ENCODE measurements around the gene LOX.

Gene LOX

GRCh38 chr5:122083535-122083934, 5.5 kb upstream of the LOX start:
- no peak overlapping the region for H3K27ac ChIP-seq

GRCh38 chr5:122081541-122081940, 3.5 kb upstream of the LOX start:
- no peak for TF ChIP-seq ZFX (IDR thresholded peaks at IDR 0.05)
- TF ChIP-seq CTCF (conservative IDR thresholded peaks at IDR 0.05) = no peak
- H3K27ac ChIP-seq = no peak overlapping the region

More at GRCh38 chr5:122083535-122083934, 5.5 kb upstream of the LOX start:
- no peak for TF ChIP-seq ZFX (IDR thresholded peaks at IDR 0.05)
- no peak for TF ChIP-seq CTCF (conservative IDR thresholded peaks at IDR 0.05)

- TF ChIP-seq ZFX (IDR thresholded peaks at IDR 0.05) = no peak
- no peak for TF ChIP-seq CTCF (conservative IDR thresholded peaks at IDR 0.05)
Observed at GRCh38 chr5:122077366-122078115, 518 bp downstream of the LOX start.

GRCh38 chr5:122076669-122077365, 1.2 kb downstream of the LOX start:
- TF ChIP-seq ZFX (IDR thresholded peaks at IDR 0.05) = no peak
- peak; percentile 92 for TF ChIP-seq CTCF (conservative IDR thresholded peaks at IDR 0.05)
- no peak overlapping the region; the same call in 1 of the 2 replicates for H3K27ac ChIP-seq

More at GRCh38 chr5:122077366-122078115, 518 bp downstream of the LOX start:
- H3K27ac ChIP-seq = no peak overlapping the region; the same call in 1 of the 2 replicates

GRCh38 chr5:122076050-122076461, 2.0 kb downstream of the LOX start:
- H3K27ac ChIP-seq = no peak overlapping the region
- TF ChIP-seq ZFX (IDR thresholded peaks at IDR 0.05) (no peak), CTCF (conservative IDR thresholded peaks at IDR 0.05) (no peak)

GRCh38 chr5:122073864-122074263, 4.2 kb downstream of the LOX start:
- TF ChIP-seq CTCF (conservative IDR thresholded peaks at IDR 0.05) (no peak), ZFX (IDR thresholded peaks at IDR 0.05) (no peak)
- no peak overlapping the region for H3K27ac ChIP-seq

- no peak for TF ChIP-seq CTCF (conservative IDR thresholded peaks at IDR 0.05)
- no peak for TF ChIP-seq ZFX (IDR thresholded peaks at IDR 0.05)
- H3K27ac ChIP-seq = no peak overlapping the region
Observed at GRCh38 chr5:122073018-122073417, 5.0 kb downstream of the LOX start.
